HG02938 (cell line): ENCODE data around the gene BST1.

ENCODE experiments used
- ATAC-seq: cut with Tn5 transposase; IDR thresholded peaks from one replicate; pipeline ENCODE4 v1.9.1; 2021; ENCODE audit warnings: mild to moderate bottlenecking, moderate library complexity; ENCODE audit not compliant: unreplicated experiment

Gene BST1

GRCh38 chr4:15776871-15777648 is 74.2 kb downstream of the BST1 start:
- ATAC-seq = no peak

- ATAC-seq = no peak
These were observed 74.9 kb downstream of the BST1 start for GRCh38 chr4:15777697-15778288.

DNA sequence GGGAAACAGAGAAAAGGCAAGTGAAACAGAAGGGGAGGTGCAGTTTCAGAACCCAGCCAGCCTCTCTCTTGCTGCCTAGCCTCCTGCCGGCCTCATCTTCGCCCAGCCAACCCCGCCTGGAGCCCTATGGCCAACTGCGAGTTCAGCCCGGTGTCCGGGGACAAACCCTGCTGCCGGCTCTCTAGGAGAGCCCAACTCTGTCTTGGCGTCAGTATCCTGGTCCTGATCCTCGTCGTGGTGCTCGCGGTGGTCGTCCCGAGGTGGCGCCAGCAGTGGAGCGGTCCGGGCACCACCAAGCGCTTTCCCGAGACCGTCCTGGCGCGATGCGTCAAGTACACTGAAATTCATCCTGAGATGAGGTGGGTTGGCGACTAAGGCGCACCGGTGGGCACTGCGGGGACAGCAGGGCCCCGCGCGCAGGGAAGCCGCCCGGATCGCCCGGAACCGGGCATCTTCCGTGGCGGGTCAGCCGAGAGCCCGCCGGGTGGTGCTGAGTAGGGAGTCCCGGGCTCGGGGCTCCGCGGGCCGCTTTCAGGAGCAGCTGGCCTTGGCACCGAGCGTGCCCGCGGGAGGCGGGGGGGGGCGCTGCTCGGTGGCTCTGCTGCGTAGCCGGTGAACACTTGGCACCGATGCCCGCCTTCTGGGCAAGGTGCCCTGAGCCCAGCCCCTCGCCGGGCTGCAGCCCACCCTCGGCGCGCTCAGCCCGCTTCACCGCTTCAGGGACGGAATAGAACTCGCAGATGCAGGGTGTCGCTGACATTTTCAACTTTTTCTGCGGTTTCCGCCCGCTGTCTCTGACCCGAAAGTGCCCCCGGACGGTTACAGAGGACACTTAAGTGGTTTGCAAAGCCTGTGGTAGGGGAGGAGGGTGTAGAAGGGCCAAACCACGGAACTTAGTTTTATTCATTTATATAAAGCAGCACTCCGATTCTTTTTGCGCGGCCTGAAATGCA is 75.7 kb downstream of the BST1 start, which contains the start of gene CD38:
Gene CD38 (plus strand): TSS at position 40 of the 953 bp plus-strand sequence. CDS start 87 bp downstream, at position 127.
- ATAC-seq = peak; percentile 77

DNA sequence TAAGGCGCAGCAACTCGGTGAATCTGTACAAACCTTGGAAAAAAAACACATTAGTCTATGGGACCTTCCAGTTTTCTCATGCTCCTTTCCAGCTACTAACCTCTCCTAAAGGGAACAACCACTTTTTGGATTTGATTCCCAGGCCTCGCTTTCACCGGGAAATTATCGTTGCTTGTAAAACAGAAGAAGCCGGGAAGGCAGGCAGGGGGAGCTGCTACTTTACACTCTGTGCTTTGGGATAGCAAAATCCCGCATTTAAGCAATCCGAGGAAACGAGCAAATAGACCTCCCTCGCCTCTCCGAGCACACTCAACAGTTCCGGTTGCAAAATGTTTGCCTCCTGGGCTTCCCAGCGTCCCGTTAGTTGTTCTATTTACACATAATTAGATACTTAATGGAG is 76.4 kb downstream of the BST1 start:
- ATAC-seq = no peak

GRCh38 chr4:15779809-15780208 is 76.9 kb downstream of the BST1 start:
- ATAC-seq = no peak

- ATAC-seq = peak; percentile 31
These were observed 78.7 kb downstream of the BST1 start for GRCh38 chr4:15781427-15782095.
